GM21381 (cell line): Measurements from ENCODE around the gene CD74.

ENCODE experiments used
- ATAC-seq: cut with Tn5 transposase; IDR thresholded peaks from one replicate; pipeline ENCODE4 v1.9.1; 2021; ENCODE audit warnings: mild to moderate bottlenecking, moderate library complexity; ENCODE audit not compliant: unreplicated experiment

Gene CD74

GRCh38 chr5:150397782-150398721 lies 14.7 kb downstream of the CD74 start:
- no peak for ATAC-seq

GRCh38 chr5:150397146-150397781 lies 15.4 kb downstream of the CD74 start:
- no peak for ATAC-seq

- ATAC-seq: no peak
Observed at GRCh38 chr5:150396267-150396666, 16.4 kb downstream of the CD74 start.

GRCh38 chr5:150395688-150395975 lies 17.1 kb downstream of the CD74 start:
- no peak for ATAC-seq

- no peak for ATAC-seq
Observed at GRCh38 chr5:150394912-150395687, 17.6 kb downstream of the CD74 start.

GRCh38 chr5:150394131-150394530 lies 18.6 kb downstream of the CD74 start:
- ATAC-seq: no peak

GRCh38 chr5:150393096-150393645 lies 19.5 kb downstream of the CD74 start:
- no peak for ATAC-seq

- no peak for ATAC-seq
Observed at GRCh38 chr5:150392680-150393079, 20.0 kb downstream of the CD74 start.

- ATAC-seq: no peak
Observed at GRCh38 chr5:150391986-150392385, 20.7 kb downstream of the CD74 start.

GRCh38 chr5:150391064-150391834 lies 21.5 kb downstream of the CD74 start:
- no peak for ATAC-seq

- ATAC-seq: no peak
Observed at GRCh38 chr5:150389531-150390266, 23.0 kb downstream of the CD74 start.

GRCh38 chr5:150386024-150386855 lies 26.5 kb downstream of the CD74 start:
- no peak for ATAC-seq

GRCh38 chr5:150384701-150385100 lies 28.0 kb downstream of the CD74 start:
- ATAC-seq: no peak

- no peak for ATAC-seq
Observed at GRCh38 chr5:150377964-150378694, 34.6 kb downstream of the CD74 start.

GRCh38 chr5:150376799-150377771 lies 35.6 kb downstream of the CD74 start:
- no peak for ATAC-seq

GRCh38 chr5:150374651-150375050 lies 38.1 kb downstream of the CD74 start:
- ATAC-seq: no peak

GRCh38 chr5:150372639-150373038 lies 40.1 kb downstream of the CD74 start:
- no peak for ATAC-seq
